Hepatocyte (in vitro differentiated cells): Measurements from ENCODE around the gene TPM3. TPM values are rescaled to one million over a fixed set of nuclear protein-coding genes. Genes with fewer than 3 reads are reported as not detected.

ENCODE experiments used
- DNase-seq: peaks from one replicate; pipeline ENCODE4 v3.0.0-alpha.2; 2016; ENCODE audit warnings: low spot score
- H2AFZ ChIP-seq: fragments of 200-600 bp; sonication (generic); 2 replicates; pipeline ENCODE4 v1.6.0; 2016; ENCODE audit warnings: antibody characterized with exemption, mild to moderate bottlenecking
- H3K27ac ChIP-seq: fragments of 200-600 bp; sonication (generic); 2 replicates; pipeline ENCODE4 v1.5.1; 2016; ENCODE audit warnings: mild to moderate bottlenecking
- H3K27me3 ChIP-seq: fragments of 200-600 bp; sonication (generic); 2 replicates; pipeline ENCODE4 v1.6.1; 2016
- H3K36me3 ChIP-seq: fragments of 200-600 bp; sonication (generic); replicated peaks from 2 replicates; pipeline ENCODE4 v1.5.1; 2016; ENCODE audit warnings: low read depth; ENCODE audit not compliant: insufficient read depth
- H3K4me1 ChIP-seq: fragments of 200-600 bp; sonication (generic); 2 replicates; pipeline ENCODE4 v1.5.1; 2016; ENCODE audit warnings: mild to moderate bottlenecking, moderate library complexity; ENCODE audit not compliant: insufficient read depth
- H3K4me2 ChIP-seq: fragments of 200-600 bp; sonication (generic); 2 replicates; pipeline ENCODE4 v1.6.0; 2016
- H3K4me3 ChIP-seq: fragments of 200-600 bp; sonication (generic); 2 replicates; pipeline ENCODE4 v1.5.1; 2016; ENCODE audit warnings: mild to moderate bottlenecking
- H3K79me2 ChIP-seq: fragments of 200-600 bp; sonication (generic); 2 replicates; pipeline ENCODE4 v1.6.0; 2017; ENCODE audit warnings: mild to moderate bottlenecking
- H3K9me2 ChIP-seq: fragments of 200-600 bp; sonication (generic); replicated peaks from 2 replicates; pipeline ENCODE4 v1.6.0; 2017; ENCODE audit warnings: mild to moderate bottlenecking; ENCODE audit not compliant: insufficient read depth
- H3K9me3 ChIP-seq: fragments of 200-600 bp; sonication (generic); 2 replicates; pipeline ENCODE4 v1.5.1; 2016; ENCODE audit warnings: low read depth, mild to moderate bottlenecking
- H4K20me1 ChIP-seq: fragments of 200-600 bp; sonication (generic); 2 replicates; pipeline ENCODE4 v1.6.0; 2016; ENCODE audit warnings: mild to moderate bottlenecking; ENCODE audit not compliant: insufficient read depth, poor library complexity, severe bottlenecking
- EZH2 ChIP-seq: fragments of 200-600 bp; sonication (generic); IDR thresholded peaks from 2 replicates; pipeline ENCODE4 v1.6.1; 2016; ENCODE audit warnings: antibody characterized with exemption, mild to moderate bottlenecking, borderline replicate concordance
- EZH2phosphoT487 ChIP-seq: fragments of 200-600 bp; sonication (generic); IDR thresholded peaks from one replicate; pipeline ENCODE4 v1.6.1; 2018; ENCODE audit warnings: antibody characterized with exemption, mild to moderate bottlenecking, low read depth, moderate library complexity; ENCODE audit not compliant: unreplicated experiment, severe bottlenecking
- WGBS: methylation state at CpG from one replicate; pipeline ENCODE4 v1.1.6; 2016; ENCODE audit warnings: low lambda C conversion rate; ENCODE audit errors: missing lambda C conversion rate; 5-methylcytosine and 5-hydroxymethylcytosine counted together
- polyA plus RNA-seq: library from polyadenylated mRNA; unstranded; fragments of >200 nt; fragmentation: Nextera tagmentation; extraction: Ambion mirVana; gene quantifications from 2 replicates; pipeline ENCODE4 v1.2.1, GENCODE V29; 2016
- total RNA-seq: library from RNA; depleted of rRNA; stranded (reverse); fragments of >200 nt; gene quantifications from 2 replicates; pipeline ENCODE4 v1.2.3, GENCODE V29; 2014
- TF ChIP-seq, protein P1 (sequence below): fragments of 200-600 bp; sonication (generic); IDR thresholded peaks from 2 replicates; pipeline ENCODE4 v1.5.1; 2016; ENCODE audit warnings: antibody characterized with exemption, mild to moderate bottlenecking; ENCODE audit not compliant: poor library complexity

TPM3 gene
- total and polyA plus RNA-seq, 2 experiments from 2014 or later: 321 to 440 TPM

DNA sequence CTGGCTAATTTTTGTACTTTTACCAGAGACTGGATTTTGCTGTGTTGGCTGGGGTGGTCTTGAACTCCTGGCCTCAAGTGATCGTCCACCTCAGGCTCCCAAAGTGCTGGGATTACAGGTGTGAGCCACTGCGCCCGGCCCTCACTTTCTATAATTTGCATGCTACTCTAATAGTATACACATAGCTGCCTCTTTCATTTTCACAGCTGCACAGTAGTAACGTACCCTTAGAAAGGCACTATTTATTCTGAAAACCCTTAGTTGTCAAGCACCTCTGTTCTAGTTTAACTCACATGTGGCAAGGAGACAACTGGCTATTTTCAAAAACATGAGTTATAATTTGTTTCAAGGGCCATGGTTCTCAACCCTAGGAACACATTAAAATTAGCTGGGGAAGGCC is 17.2 kb downstream of the TPM3 start:
- Histone ChIP-seq H3K36me3 (peaks cover 6% of the 10 kb centered on the region), H3K4me1 (peaks cover 24% of the 10 kb centered on the region), H4K20me1 (peaks cover 49% of the 10 kb centered on the region), H3K27ac (no peak overlapping the region), H2AFZ (no peak overlapping the region), H3K4me2 (no peak overlapping the region), H3K79me2 (peaks cover 97% of the 10 kb centered on the region), H3K4me3 (no peak overlapping the region), H3K9me3 (no peaks in the 10 kb centered on the region), H3K9me2 (no peaks in the 10 kb centered on the region), H3K27me3 (no peaks in the 10 kb centered on the region)
- WGBS: 93% methylated on average over 4 of the region's 4 CpGs
- TF ChIP-seq, protein P1, sequence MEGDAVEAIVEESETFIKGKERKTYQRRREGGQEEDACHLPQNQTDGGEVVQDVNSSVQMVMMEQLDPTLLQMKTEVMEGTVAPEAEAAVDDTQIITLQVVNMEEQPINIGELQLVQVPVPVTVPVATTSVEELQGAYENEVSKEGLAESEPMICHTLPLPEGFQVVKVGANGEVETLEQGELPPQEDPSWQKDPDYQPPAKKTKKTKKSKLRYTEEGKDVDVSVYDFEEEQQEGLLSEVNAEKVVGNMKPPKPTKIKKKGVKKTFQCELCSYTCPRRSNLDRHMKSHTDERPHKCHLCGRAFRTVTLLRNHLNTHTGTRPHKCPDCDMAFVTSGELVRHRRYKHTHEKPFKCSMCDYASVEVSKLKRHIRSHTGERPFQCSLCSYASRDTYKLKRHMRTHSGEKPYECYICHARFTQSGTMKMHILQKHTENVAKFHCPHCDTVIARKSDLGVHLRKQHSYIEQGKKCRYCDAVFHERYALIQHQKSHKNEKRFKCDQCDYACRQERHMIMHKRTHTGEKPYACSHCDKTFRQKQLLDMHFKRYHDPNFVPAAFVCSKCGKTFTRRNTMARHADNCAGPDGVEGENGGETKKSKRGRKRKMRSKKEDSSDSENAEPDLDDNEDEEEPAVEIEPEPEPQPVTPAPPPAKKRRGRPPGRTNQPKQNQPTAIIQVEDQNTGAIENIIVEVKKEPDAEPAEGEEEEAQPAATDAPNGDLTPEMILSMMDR: no peak
- TF ChIP-seq EZH2phosphoT487 (no peak), EZH2 (no peak)
- no peak for DNase-seq

DNA sequence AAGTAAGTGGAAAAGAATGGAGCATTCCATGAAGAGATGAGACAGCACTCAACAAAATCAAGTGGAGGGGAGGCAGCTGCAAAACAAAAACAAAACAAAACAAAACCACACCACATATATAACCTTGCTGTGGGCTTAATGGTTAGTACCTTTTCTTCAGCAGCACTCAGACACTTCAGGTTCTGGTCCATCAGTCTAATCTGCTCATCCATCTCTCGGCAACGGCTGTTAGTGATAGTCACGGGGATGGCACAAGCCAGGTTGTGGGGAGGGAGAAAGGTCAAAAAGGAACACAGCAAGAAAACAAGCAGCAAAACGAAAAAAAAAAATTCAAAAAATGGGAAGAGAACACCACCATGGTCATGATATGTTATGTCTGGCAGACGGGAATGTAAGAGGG is 20.0 kb downstream of the TPM3 start:
- Histone ChIP-seq H3K79me2 (peaks cover 78% of the 10 kb centered on the region), H3K4me3 (no peak overlapping the region), H3K9me2 (no peaks in the 10 kb centered on the region), H3K27ac (no peak overlapping the region), H4K20me1 (peaks cover 22% of the 10 kb centered on the region), H3K4me2 (no peak overlapping the region), H3K27me3 (no peaks in the 10 kb centered on the region), H3K36me3 (peaks cover 6% of the 10 kb centered on the region), H3K9me3 (no peaks in the 10 kb centered on the region), H2AFZ (no peak overlapping the region), H3K4me1 (peaks cover 4% of the 10 kb centered on the region)
- TF ChIP-seq EZH2 (no peak), EZH2phosphoT487 (no peak)
- TF ChIP-seq, protein P1: no peak
- no peak for DNase-seq
- 94% methylated on average over 5 of the region's 5 CpGs for WGBS

DNA sequence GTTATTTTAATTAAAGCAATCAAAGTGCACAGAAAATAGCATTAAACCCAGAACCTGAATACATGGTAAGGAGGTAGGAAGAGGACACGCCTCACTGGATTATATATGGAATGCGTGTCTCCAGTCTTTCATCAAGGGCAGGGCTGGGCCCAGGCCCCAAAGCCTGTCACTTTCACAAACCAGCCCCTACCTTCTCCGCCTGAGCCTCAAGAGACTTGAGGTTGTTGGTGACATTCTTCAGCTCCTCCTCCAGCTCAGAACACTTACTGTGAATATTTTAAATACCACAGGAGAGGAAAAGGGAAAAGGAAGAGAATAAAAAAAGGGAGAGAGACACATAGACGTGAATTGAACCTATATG is 20.7 kb downstream of the TPM3 start:
- no peak for TF ChIP-seq EZH2
- no peak for TF ChIP-seq EZH2phosphoT487
- TF ChIP-seq, protein P1: no peak
- Histone ChIP-seq H3K4me3 (no peak overlapping the region), H3K27me3 (no peaks in the 10 kb centered on the region), H2AFZ (no peak overlapping the region), H3K9me2 (no peaks in the 10 kb centered on the region), H3K36me3 (peaks cover 6% of the 10 kb centered on the region), H3K27ac (no peak overlapping the region), H3K4me2 (no peak overlapping the region), H4K20me1 (peaks cover 17% of the 10 kb centered on the region), H3K79me2 (peaks cover 73% of the 10 kb centered on the region), H3K9me3 (no peaks in the 10 kb centered on the region), H3K4me1 (peaks cover 3% of the 10 kb centered on the region)
- WGBS: 91% methylated on average over 4 of the region's 4 CpGs
- no peak for DNase-seq
